NB4 (cell line): ENCODE data around the gene COA1.

ENCODE experiments used
- DNase-seq: peaks from one replicate; pipeline ENCODE4 v3.0.0; 2010; ENCODE audit warnings: low read depth
- H3K4me3 ChIP-seq: one replicate; pipeline ENCODE4 v1.5.1; 2011; ENCODE audit warnings: mild to moderate bottlenecking, low read depth, low read length, moderate library complexity
- CTCF ChIP-seq: IDR thresholded peaks from one replicate; pipeline ENCODE4 v1.5.1; 2012; ENCODE audit warnings: low read depth, low read length
- MAX ChIP-seq: IDR thresholded peaks from 2 replicates; pipeline ENCODE4 v1.6.1; 2011; ENCODE audit warnings: low read depth, low read length
- MYC ChIP-seq: IDR thresholded peaks from 2 replicates; pipeline ENCODE4 v1.6.1; 2011; ENCODE audit warnings: low read depth, low read length
- POLR2A ChIP-seq: IDR thresholded peaks from 2 replicates; pipeline ENCODE4 v1.6.1; 2011; ENCODE audit warnings: mild to moderate bottlenecking; ENCODE audit not compliant: insufficient read length; ENCODE audit errors: extremely low read depth

The COA1 gene

GRCh38 chr7:43645699-43646226 is 83.6 kb downstream of the COA1 start:
- DNase-seq: no peak
- H3K4me3 ChIP-seq: no peak overlapping the region
- TF ChIP-seq CTCF (no peak), MAX (no peak), MYC (no peak), POLR2A (no peak)

- no peak for DNase-seq
- TF ChIP-seq MAX (no peak), CTCF (no peak), MYC (no peak), POLR2A (no peak)
- no peak overlapping the region for H3K4me3 ChIP-seq
Measured at GRCh38 chr7:43643846-43644245, 85.5 kb downstream of the COA1 start.

- no peak overlapping the region for H3K4me3 ChIP-seq
- TF ChIP-seq POLR2A (no peak), MYC (no peak), MAX (no peak), CTCF (no peak)
- no peak for DNase-seq
Measured at GRCh38 chr7:43642897-43643630, 86.3 kb downstream of the COA1 start.

GRCh38 chr7:43640679-43641078 is 88.6 kb downstream of the COA1 start:
- no peak overlapping the region for H3K4me3 ChIP-seq
- no peak for TF ChIP-seq CTCF
- TF ChIP-seq MYC: no peak
- TF ChIP-seq POLR2A: no peak
- no peak for TF ChIP-seq MAX
- DNase-seq: no peak

- TF ChIP-seq POLR2A (no peak), CTCF (no peak), MYC (no peak), MAX (no peak)
- DNase-seq: no peak
- no peak overlapping the region for H3K4me3 ChIP-seq
Measured at GRCh38 chr7:43639858-43640491, 89.3 kb downstream of the COA1 start.
